HepG2 (cell line): Measurements from ENCODE around the gene FCER1G. TPM values are rescaled to one million over a fixed set of nuclear protein-coding genes. Genes with fewer than 3 reads are reported as not detected.

ENCODE experiments used
- ATAC-seq: fragments of 200-7000 bp; cut with Tn5 transposase; 3 replicates; pipeline ENCODE4 v1.9.1; 2020; ENCODE audit warnings: mild to moderate bottlenecking, moderate library complexity
- BruUV-seq: library from RNA; stranded (reverse); fragments of 400-500 nt; replicated peaks from 2 replicates; lab custom pipeline; 2021; lab: Mats Ljungman, UMichigan
- CTCF ChIA-PET: fragments of 300-600 bp; formaldehyde crosslinking; extraction: SDS; loops from one replicate; lab custom pipeline; 2021; ENCODE audit warnings: low total read pairs, inconsistent platforms, low intra/inter-chr PET ratio; lab: Yijun Ruan, JAX
- POLR2A ChIA-PET: fragments of 350-600 bp; sonication (Branson Sonifier 250); formaldehyde crosslinking; loops from one replicate; lab custom pipeline; 2020; ENCODE audit warnings: antibody characterized with exemption, inconsistent platforms; lab: Yijun Ruan, JAX
- DNase-seq: peaks from one replicate; pipeline ENCODE4 v3.0.0-alpha.2; 2015; ENCODE audit warnings: low spot score
- FAIRE-seq: peaks from 3 replicates; lab custom pipeline; 2011; peaks lifted over from hg19 to GRCh38; lab: Jason Lieb, UNC
- H2AFZ ChIP-seq: one replicate; pipeline ENCODE4 v1.6.1; 2011; ENCODE audit warnings: low read length, inconsistent platforms
- H3K27ac ChIP-seq: fragments of 300-600 bp; 3 replicates; pipeline ENCODE4 v1.8.0; 2011; ENCODE audit warnings: mixed run types, mild to moderate bottlenecking, mixed read lengths, low read length, inconsistent platforms; ENCODE audit not compliant: insufficient read depth; ENCODE audit errors: extremely low read length
- H3K27me3 ChIP-seq, 2 experiments: fragments of 200-600 bp in 1 of 2; 2 replicates in 1 of 2; 3 replicates in 1 of 2; pipeline versions ENCODE4 v1.6.0 to v1.8.0; 2011; ENCODE audit warnings: low read length in 2 of 2, mild to moderate bottlenecking in 2 of 2, moderate library complexity in 2 of 2, inconsistent platforms in 1 of 2; ENCODE audit not compliant: insufficient read depth in 2 of 2, control insufficient read depth in 1 of 2
- H3K36me3 ChIP-seq, 2 experiments: fragments of 200-600 bp in 1 of 2; replicated peaks in 1 of 2; 2 replicates in 1 of 2; 3 replicates in 1 of 2; pipeline versions ENCODE4 v1.5.1 to v1.8.0; 2011; ENCODE audit warnings: low read length in 2 of 2, inconsistent platforms in 1 of 2; ENCODE audit not compliant: insufficient read depth in 2 of 2, control insufficient read depth in 1 of 2
- H3K4me1 ChIP-seq: 2 replicates; pipeline ENCODE4 v1.5.1; 2012; ENCODE audit warnings: low read length, inconsistent platforms; ENCODE audit not compliant: insufficient read depth
- H3K4me2 ChIP-seq: 2 replicates; pipeline ENCODE4 v1.6.0; 2011; ENCODE audit warnings: low read depth, low read length, inconsistent platforms
- H3K4me3 ChIP-seq, 3 experiments: fragments of 200-600 bp in 1 of 3; sonication (generic), shearing (Covaris generic) in 1 of 3; replicated peaks in 1 of 3; 2 replicates each; pipeline ENCODE4 v1.5.1; 2011 to 2016; ENCODE audit warnings: low read length in 3 of 3, inconsistent platforms in 2 of 3, low read depth in 2 of 3, mild to moderate bottlenecking in 2 of 3, control low read depth in 1 of 3, mixed read lengths in 1 of 3; ENCODE audit not compliant: insufficient read depth in 1 of 3
- H3K79me2 ChIP-seq: one replicate; pipeline ENCODE4 v1.6.1; 2011; ENCODE audit warnings: low read length, inconsistent platforms; ENCODE audit not compliant: insufficient read depth
- H3K9ac ChIP-seq: 2 replicates; pipeline ENCODE4 v1.6.0; 2011; ENCODE audit warnings: mild to moderate bottlenecking, low read depth, low read length, inconsistent platforms; ENCODE audit not compliant: insufficient read depth
- H3K9me3 ChIP-seq: 2 replicates; pipeline ENCODE4 v1.5.1; 2012; ENCODE audit warnings: mild to moderate bottlenecking, low read length
- H4K20me1 ChIP-seq: 2 replicates; pipeline ENCODE4 v1.6.0; 2011; ENCODE audit warnings: inconsistent platforms, mild to moderate bottlenecking, low read length, moderate library complexity; ENCODE audit not compliant: insufficient read depth
- EED ChIP-seq: sonication (generic); formaldehyde crosslinking; IDR thresholded peaks from 2 replicates; pipeline ENCODE4 v1.5.0; 2020; ENCODE audit warnings: mild to moderate bottlenecking, missing genetic modification reagents
- ELF3 ChIP-seq: IDR thresholded peaks from 2 replicates; pipeline ENCODE4 v1.6.1; 2016; ENCODE audit warnings: missing genetic modification reagents, missing compliant biosample characterization
- IRF2 ChIP-seq: IDR thresholded peaks from 2 replicates; pipeline ENCODE4 v1.6.1; 2018; ENCODE audit warnings: missing genetic modification reagents, missing compliant biosample characterization
- MIXL1 ChIP-seq: IDR thresholded peaks from 2 replicates; pipeline ENCODE4 v1.6.1; 2016
- MTA3 ChIP-seq: sonication (generic); formaldehyde crosslinking; IDR thresholded peaks from 2 replicates; pipeline ENCODE4 v1.4.0; 2020; ENCODE audit warnings: missing genetic modification reagents
- NR2C2 ChIP-seq: sonication (generic); formaldehyde crosslinking; IDR thresholded peaks from 2 replicates; pipeline ENCODE4 v1.4.0; 2020; ENCODE audit warnings: missing genetic modification reagents, mild to moderate bottlenecking, moderate library complexity, borderline replicate concordance
- PHF20 ChIP-seq: sonication (generic); formaldehyde crosslinking; IDR thresholded peaks from 2 replicates; pipeline ENCODE4 v1.5.0; 2020; ENCODE audit warnings: mild to moderate bottlenecking, missing genetic modification reagents
- SOX13 ChIP-seq, 3 experiments: fragments of 450-650 bp in 1 of 3; sonication (generic) in 1 of 3; formaldehyde crosslinking in 1 of 3; IDR thresholded peaks in 2 of 3; conservative IDR thresholded peaks in 1 of 3; 2 replicates each; pipeline versions ENCODE4 v1.5.0 to v1.6.1; 2016 to 2020; ENCODE audit warnings: antibody characterized with exemption in 1 of 3, mild to moderate bottlenecking in 1 of 3, missing compliant biosample characterization in 1 of 3, missing genetic modification reagents in 1 of 3, moderate library complexity in 1 of 3
- TEAD3 ChIP-seq: optimal IDR thresholded peaks from 2 replicates; pipeline ENCODE3; 2016; ENCODE audit warnings: borderline replicate concordance
- UBTF ChIP-seq: sonication (generic); formaldehyde crosslinking; IDR thresholded peaks from 2 replicates; pipeline ENCODE4 v1.4.0; 2020; ENCODE audit warnings: mild to moderate bottlenecking, missing genetic modification reagents
- ZNF354B ChIP-seq: sonication (generic); formaldehyde crosslinking; IDR thresholded peaks from 2 replicates; pipeline ENCODE4 v1.8.0; 2022; ENCODE audit warnings: mild to moderate bottlenecking, missing genetic modification reagents
- WGBS: methylation state at CpG from one replicate; pipeline ENCODE4 v1.1.6; 2017; ENCODE audit warnings: low lambda C conversion rate; 5-methylcytosine and 5-hydroxymethylcytosine counted together
- in situ Hi-C: cut with HindIII; loops from 2 replicates; pipeline ENCODE4 v1.10.0; 2017; ENCODE audit warnings: low pct_unique_long_range_greater_than_20kb; ENCODE audit not compliant: extremely low pct_ligation_motif_present
- intact Hi-C: fragments of 100-400 bp; cut with micrococcal nuclease; formaldehyde crosslinking; loops from one replicate; pipeline ENCODE4 v1.10.0; 2022; ENCODE audit not compliant: unreplicated experiment
- polyA plus RNA-seq, 8 experiments: library from polyadenylated mRNA; depleted of rRNA in 3 of 8; stranded (reverse) in 7 of 8; unstranded in 1 of 8; fragments of >200 nt; fragmentation: Illumina TruSeq in 4 of 8; extraction: Trizol in 4 of 8; gene quantifications; 2 replicates each; pipeline versions ENCODE4 v1.2.1 to v1.2.3, GENCODE V29; 2011 to 2016; ENCODE audit warnings: low read depth in 4 of 8, missing spikeins in 1 of 8, mixed read lengths in 1 of 8; ENCODE audit not compliant: insufficient read depth in 1 of 8
- total RNA-seq, 5 experiments: library from RNA; depleted of rRNA; stranded (reverse); fragments of >200 nt; fragmentation: Illumina TruSeq; extraction: Trizol; gene quantifications; 2 replicates each; pipeline ENCODE4 v1.2.3, GENCODE V29; 2016; ENCODE audit warnings: low read depth in 1 of 5
- TF ChIP-seq, protein P1 (sequence below): sonication (generic); formaldehyde crosslinking; IDR thresholded peaks from 2 replicates; pipeline ENCODE4 v1.4.0; 2020; ENCODE audit warnings: missing genetic modification reagents
- TF ChIP-seq, protein P2 (sequence below): sonication (generic); formaldehyde crosslinking; IDR thresholded peaks from 2 replicates; pipeline ENCODE4 v1.5.1; 2020; ENCODE audit warnings: mild to moderate bottlenecking, missing genetic modification reagents, moderate library complexity
- TF ChIP-seq, protein P3 (sequence below): sonication (generic); formaldehyde crosslinking; IDR thresholded peaks from 2 replicates; pipeline ENCODE4 v1.4.0; 2020; ENCODE audit warnings: missing genetic modification reagents

Gene FCER1G
- total and polyA plus RNA-seq, 2 of the 13 experiments (the other 11 are each of a cell fraction or from before 2014, with no cell fraction given), result 1.3 to 6.4 TPM

DNA sequence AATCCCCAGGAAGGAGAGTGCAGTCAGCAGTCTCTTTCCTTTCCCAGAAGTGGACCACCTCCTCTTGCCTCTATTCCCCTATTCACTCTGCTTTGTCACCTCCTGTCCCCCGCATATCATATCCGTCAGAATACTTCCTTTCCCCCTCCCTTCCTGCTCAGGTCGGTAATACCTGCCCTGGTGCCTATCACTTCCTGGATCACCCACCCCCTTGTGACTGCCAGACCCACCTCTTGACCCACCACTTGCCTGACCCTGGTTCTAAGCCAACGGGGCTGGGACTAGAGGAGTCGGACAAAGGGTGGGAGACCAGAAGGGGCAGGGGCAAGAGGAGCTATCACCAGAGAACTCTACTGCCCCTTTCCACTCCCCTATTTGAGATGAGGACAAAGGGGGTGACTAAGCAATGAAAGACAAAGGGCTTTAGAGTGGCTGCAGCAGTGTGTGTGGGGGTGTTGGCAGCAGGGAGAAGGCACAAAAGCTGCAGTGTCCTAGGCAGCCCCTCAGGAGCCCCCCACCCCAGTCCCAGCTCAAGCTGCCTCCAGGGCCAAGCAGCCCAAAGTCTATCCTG, 14.6 kb upstream of the FCER1G start:
- Histone ChIP-seq H3K4me2 (peak overlapping the region; percentile 98), H3K4me3 (peak overlapping the region in 2 of 3 experiments; percentile 31 to 85; a peak in 4 of 6 replicates), H3K9me3 (no peaks in the 10 kb centered on the region), H3K4me1 (peaks cover 83% of the 10 kb centered on the region), H3K27me3 (no peaks in the 10 kb centered on the region; a peak in 1 of 5 replicates), H3K9ac (peak overlapping the region; percentile 56), H3K79me2 (peaks cover 22% of the 10 kb centered on the region), H2AFZ (peak overlapping the region; percentile 37), H3K36me3 (peaks cover 0 to 21% of the 10 kb centered on the region in 2 experiments; a peak in 3 of 5 replicates), H3K27ac (peak overlapping the region; percentile 70), H4K20me1 (no peaks in the 10 kb centered on the region)
- in situ Hi-C loops (no loop called here), intact Hi-C loops (no loop called here)
- BruUV-seq, result no TSS peak
- DNase-seq, result peak; percentile 70
- ChIA-PET POLR2A (interaction anchor here (0.7 to 13.8 kb wide), 4 partner anchors 21 to 189 kb away, joined by 3 to 357 read pairs (median 14); partner anchors contain the start of genes APOA2, SDHC and TOMM40L), CTCF (no interaction called here)
- no peak for ATAC-seq
- 33% methylated on average over 5 of the region's 5 CpGs for WGBS
- no peak for FAIRE-seq
- peak; percentile 33 for TF ChIP-seq TEAD3 (CRISPR knock-in tag)
- 0 out of 2 replicates have a peak, but pooled peaks have one; percentile 19 for TF ChIP-seq UBTF (CRISPR knock-in tag)
- TF ChIP-seq SOX13 (IDR thresholded peaks at IDR 0.05), result no peak
- peak in 1 of 2 experiments; percentile 53; a peak in 1 of 4 replicates for TF ChIP-seq SOX13 (CRISPR knock-in tag; conservative IDR thresholded peaks at IDR 0.05 in 1 of 2, IDR thresholded peaks at IDR 0.05 in 1 of 2)
- TF ChIP-seq, protein P1, sequence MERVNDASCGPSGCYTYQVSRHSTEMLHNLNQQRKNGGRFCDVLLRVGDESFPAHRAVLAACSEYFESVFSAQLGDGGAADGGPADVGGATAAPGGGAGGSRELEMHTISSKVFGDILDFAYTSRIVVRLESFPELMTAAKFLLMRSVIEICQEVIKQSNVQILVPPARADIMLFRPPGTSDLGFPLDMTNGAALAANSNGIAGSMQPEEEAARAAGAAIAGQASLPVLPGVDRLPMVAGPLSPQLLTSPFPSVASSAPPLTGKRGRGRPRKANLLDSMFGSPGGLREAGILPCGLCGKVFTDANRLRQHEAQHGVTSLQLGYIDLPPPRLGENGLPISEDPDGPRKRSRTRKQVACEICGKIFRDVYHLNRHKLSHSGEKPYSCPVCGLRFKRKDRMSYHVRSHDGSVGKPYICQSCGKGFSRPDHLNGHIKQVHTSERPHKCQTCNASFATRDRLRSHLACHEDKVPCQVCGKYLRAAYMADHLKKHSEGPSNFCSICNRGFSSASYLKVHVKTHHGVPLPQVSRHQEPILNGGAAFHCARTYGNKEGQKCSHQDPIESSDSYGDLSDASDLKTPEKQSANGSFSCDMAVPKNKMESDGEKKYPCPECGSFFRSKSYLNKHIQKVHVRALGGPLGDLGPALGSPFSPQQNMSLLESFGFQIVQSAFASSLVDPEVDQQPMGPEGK, result peak; percentile 45; the same call in 1 of the 2 replicates
- 0 out of 2 replicates have a peak, but pooled peaks have one; percentile 10 for TF ChIP-seq IRF2 (CRISPR knock-in tag)
- no peak for TF ChIP-seq MIXL1 (CRISPR knock-in tag)
- TF ChIP-seq ELF3 (CRISPR knock-in tag), result peak; percentile 55; the same call in 1 of the 2 replicates
- 0 out of 2 replicates have a peak, but pooled peaks have one; percentile 28 for TF ChIP-seq NR2C2 (CRISPR knock-in tag)
- no peak for TF ChIP-seq PHF20 (CRISPR knock-in tag)
- no peak for TF ChIP-seq EED (CRISPR knock-in tag)
- TF ChIP-seq ZNF354B (CRISPR knock-in tag), result no peak
- TF ChIP-seq, protein P2, sequence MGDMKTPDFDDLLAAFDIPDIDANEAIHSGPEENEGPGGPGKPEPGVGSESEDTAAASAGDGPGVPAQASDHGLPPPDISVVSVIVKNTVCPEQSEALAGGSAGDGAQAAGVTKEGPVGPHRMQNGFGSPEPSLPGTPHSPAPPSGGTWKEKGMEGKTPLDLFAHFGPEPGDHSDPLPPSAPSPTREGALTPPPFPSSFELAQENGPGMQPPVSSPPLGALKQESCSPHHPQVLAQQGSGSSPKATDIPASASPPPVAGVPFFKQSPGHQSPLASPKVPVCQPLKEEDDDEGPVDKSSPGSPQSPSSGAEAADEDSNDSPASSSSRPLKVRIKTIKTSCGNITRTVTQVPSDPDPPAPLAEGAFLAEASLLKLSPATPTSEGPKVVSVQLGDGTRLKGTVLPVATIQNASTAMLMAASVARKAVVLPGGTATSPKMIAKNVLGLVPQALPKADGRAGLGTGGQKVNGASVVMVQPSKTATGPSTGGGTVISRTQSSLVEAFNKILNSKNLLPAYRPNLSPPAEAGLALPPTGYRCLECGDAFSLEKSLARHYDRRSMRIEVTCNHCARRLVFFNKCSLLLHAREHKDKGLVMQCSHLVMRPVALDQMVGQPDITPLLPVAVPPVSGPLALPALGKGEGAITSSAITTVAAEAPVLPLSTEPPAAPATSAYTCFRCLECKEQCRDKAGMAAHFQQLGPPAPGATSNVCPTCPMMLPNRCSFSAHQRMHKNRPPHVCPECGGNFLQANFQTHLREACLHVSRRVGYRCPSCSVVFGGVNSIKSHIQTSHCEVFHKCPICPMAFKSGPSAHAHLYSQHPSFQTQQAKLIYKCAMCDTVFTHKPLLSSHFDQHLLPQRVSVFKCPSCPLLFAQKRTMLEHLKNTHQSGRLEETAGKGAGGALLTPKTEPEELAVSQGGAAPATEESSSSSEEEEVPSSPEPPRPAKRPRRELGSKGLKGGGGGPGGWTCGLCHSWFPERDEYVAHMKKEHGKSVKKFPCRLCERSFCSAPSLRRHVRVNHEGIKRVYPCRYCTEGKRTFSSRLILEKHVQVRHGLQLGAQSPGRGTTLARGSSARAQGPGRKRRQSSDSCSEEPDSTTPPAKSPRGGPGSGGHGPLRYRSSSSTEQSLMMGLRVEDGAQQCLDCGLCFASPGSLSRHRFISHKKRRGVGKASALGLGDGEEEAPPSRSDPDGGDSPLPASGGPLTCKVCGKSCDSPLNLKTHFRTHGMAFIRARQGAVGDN, result peak; percentile 30; the same call in 1 of the 2 replicates
- TF ChIP-seq, protein P3, sequence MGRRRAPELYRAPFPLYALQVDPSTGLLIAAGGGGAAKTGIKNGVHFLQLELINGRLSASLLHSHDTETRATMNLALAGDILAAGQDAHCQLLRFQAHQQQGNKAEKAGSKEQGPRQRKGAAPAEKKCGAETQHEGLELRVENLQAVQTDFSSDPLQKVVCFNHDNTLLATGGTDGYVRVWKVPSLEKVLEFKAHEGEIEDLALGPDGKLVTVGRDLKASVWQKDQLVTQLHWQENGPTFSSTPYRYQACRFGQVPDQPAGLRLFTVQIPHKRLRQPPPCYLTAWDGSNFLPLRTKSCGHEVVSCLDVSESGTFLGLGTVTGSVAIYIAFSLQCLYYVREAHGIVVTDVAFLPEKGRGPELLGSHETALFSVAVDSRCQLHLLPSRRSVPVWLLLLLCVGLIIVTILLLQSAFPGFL (CRISPR knock-in tag), result no peak
- TF ChIP-seq MTA3 (CRISPR knock-in tag), result no peak
